PC-9 (cell line): Measurements from ENCODE around the gene SPATA21. TPM values are rescaled to one million over a fixed set of nuclear protein-coding genes. Genes with fewer than 3 reads are reported as not detected.

Source experiments
- BruUV-seq: library from RNA; stranded (reverse); fragments of 400-500 nt; replicated peaks from 2 replicates; lab custom pipeline; 2021; lab: Mats Ljungman, UMichigan
- CTCF ChIA-PET: fragments of 300-600 bp; sonication (Branson Sonifier 250); formaldehyde crosslinking; loops from one replicate; lab custom pipeline; 2022; ENCODE audit warnings: antibody characterized with exemption; lab: Charles Lee
- POLR2A ChIA-PET: fragments of 300-600 bp; sonication (Branson Sonifier 250); formaldehyde crosslinking; loops from one replicate; lab custom pipeline; 2022; ENCODE audit warnings: antibody characterized with exemption; ENCODE audit not compliant: unreplicated experiment; lab: Charles Lee
- DNase-seq, 2 experiments: peaks; one replicate each; pipeline versions ENCODE4 v3.0.0 to v3.0.0-alpha.2; 2015 to 2022; ENCODE audit warnings: mixed read lengths in 1 of 2
- H2AFZ ChIP-seq: fragments of 200-600 bp; sonication (generic); 2 replicates; pipeline ENCODE4 v1.8.1; 2017; ENCODE audit warnings: antibody characterized with exemption
- H3F3A ChIP-seq: fragments of 200-600 bp; sonication (generic); 2 replicates; pipeline ENCODE4 v1.8.1; 2017; ENCODE audit warnings: antibody characterized with exemption, mild to moderate bottlenecking, low read depth; ENCODE audit not compliant: insufficient read depth
- H3K27ac ChIP-seq: fragments of 200-600 bp; sonication (generic); 2 replicates; pipeline ENCODE4 v1.6.1; 2016; ENCODE audit warnings: mixed run types
- H3K27me3 ChIP-seq: fragments of 200-600 bp; sonication (generic); 2 replicates; pipeline ENCODE4 v1.6.1; 2016; ENCODE audit warnings: low read depth, mixed run types; ENCODE audit not compliant: insufficient read depth
- H3K36me3 ChIP-seq: fragments of 200-600 bp; sonication (generic); 2 replicates; pipeline ENCODE4 v1.6.1; 2016; ENCODE audit warnings: low read depth, mixed run types
- H3K4me1 ChIP-seq: fragments of 200-600 bp; sonication (generic); replicated peaks from 2 replicates; pipeline ENCODE4 v1.6.1; 2016; ENCODE audit warnings: mixed run types; ENCODE audit not compliant: insufficient read depth
- H3K4me2 ChIP-seq: fragments of 200-600 bp; sonication (generic); 2 replicates; pipeline ENCODE4 v1.6.1; 2017; ENCODE audit warnings: mixed run types
- H3K4me3 ChIP-seq: fragments of 200-600 bp; sonication (generic); 2 replicates; pipeline ENCODE4 v1.6.1; 2016; ENCODE audit warnings: mixed run types
- H3K79me2 ChIP-seq: fragments of 200-600 bp; sonication (generic); 2 replicates; pipeline ENCODE4 v1.6.1; 2017; ENCODE audit warnings: low read depth, mixed run types
- H3K9me2 ChIP-seq: fragments of 200-600 bp; sonication (generic); 2 replicates; pipeline ENCODE4 v1.8.1; 2017; ENCODE audit warnings: mild to moderate bottlenecking; ENCODE audit not compliant: insufficient read depth
- H3K9me3 ChIP-seq: fragments of 200-600 bp; sonication (generic); 2 replicates; pipeline ENCODE4 v1.8.1; 2016; ENCODE audit warnings: low read depth; ENCODE audit not compliant: insufficient read depth
- H4K20me1 ChIP-seq: fragments of 200-600 bp; sonication (generic); 2 replicates; pipeline ENCODE4 v1.8.1; 2017; ENCODE audit not compliant: insufficient read depth
- CTCF ChIP-seq: fragments of 200-600 bp; sonication (generic); conservative IDR thresholded peaks from 2 replicates; pipeline ENCODE4 v1.6.1; 2017; ENCODE audit warnings: mixed run types, antibody characterized with exemption, mild to moderate bottlenecking, moderate library complexity
- EZH2 ChIP-seq: fragments of 200-600 bp; sonication (generic); IDR thresholded peaks from 2 replicates; pipeline ENCODE4 v1.8.0; 2017; ENCODE audit warnings: antibody characterized with exemption, low read depth
- intact Hi-C: fragments of 100-400 bp; cut with micrococcal nuclease; formaldehyde crosslinking; loops from one replicate; pipeline ENCODE4 v1.10.0; 2022; ENCODE audit not compliant: unreplicated experiment
- total RNA-seq: library from RNA; stranded (reverse); gene quantifications from 2 replicates; pipeline ENCODE4 v1.2.3, GENCODE V29; 2021

Gene SPATA21
- total RNA-seq, 1 experiment from 2014 or later = not detected

- TF ChIP-seq EZH2 = no peak
- no peak for TF ChIP-seq CTCF
- CTCF ChIA-PET = no interaction called here
- Histone ChIP-seq H3K27me3 (no peaks in the 10 kb centered on the region), H4K20me1 (no peaks in the 10 kb centered on the region), H3F3A (no peaks in the 10 kb centered on the region), H3K4me1 (no peaks in the 10 kb centered on the region), H3K4me3 (no peak overlapping the region), H3K9me2 (no peaks in the 10 kb centered on the region), H3K4me2 (no peak overlapping the region), H3K27ac (no peak overlapping the region), H2AFZ (no peak overlapping the region), H3K79me2 (no peaks in the 10 kb centered on the region), H3K36me3 (no peaks in the 10 kb centered on the region), H3K9me3 (no peaks in the 10 kb centered on the region)
- DNase-seq = no peak
- POLR2A ChIA-PET = no interaction called here
- intact Hi-C loops = no loop called here
- no TSS peak for BruUV-seq
Measured at GRCh38 chr1:16449065-16449464, 11.8 kb upstream of the SPATA21 start.

- no peak overlapping the region for H3K4me3 ChIP-seq
- H4K20me1 ChIP-seq = no peaks in the 10 kb centered on the region
- no peaks in the 10 kb centered on the region for H3K9me3 ChIP-seq
- no peaks in the 10 kb centered on the region for H3K4me1 ChIP-seq
- no peak overlapping the region for H3K4me2 ChIP-seq
- H3K27me3 ChIP-seq = no peaks in the 10 kb centered on the region
- intact Hi-C loops = no loop called here
- no peaks in the 10 kb centered on the region for H3K36me3 ChIP-seq
- H3K9me2 ChIP-seq = no peaks in the 10 kb centered on the region
- POLR2A ChIA-PET = no interaction called here
- H2AFZ ChIP-seq = no peak overlapping the region
- H3K27ac ChIP-seq = no peak overlapping the region
- no TSS peak for BruUV-seq
- TF ChIP-seq CTCF (no peak), EZH2 (no peak)
- H3F3A ChIP-seq = no peaks in the 10 kb centered on the region
- peaks cover 5% of the 10 kb centered on the region for H3K79me2 ChIP-seq
- DNase-seq = no peak
- CTCF ChIA-PET = no interaction called here
Measured at GRCh38 chr1:16447641-16448040, 10.4 kb upstream of the SPATA21 start.

- Histone ChIP-seq H3F3A (no peaks in the 10 kb centered on the region), H3K4me3 (no peak overlapping the region), H3K27ac (no peak overlapping the region), H3K9me2 (no peaks in the 10 kb centered on the region), H3K27me3 (no peaks in the 10 kb centered on the region), H3K36me3 (no peaks in the 10 kb centered on the region), H4K20me1 (no peaks in the 10 kb centered on the region), H3K9me3 (no peaks in the 10 kb centered on the region), H3K4me1 (peaks cover 5% of the 10 kb centered on the region; the same call in 1 of the 2 replicates), H2AFZ (no peak overlapping the region), H3K79me2 (peaks cover 20% of the 10 kb centered on the region), H3K4me2 (no peak overlapping the region)
- intact Hi-C loops = no loop called here
- no peak for TF ChIP-seq EZH2
- no peak for TF ChIP-seq CTCF
- ChIA-PET POLR2A (no interaction called here), CTCF (no interaction called here)
- DNase-seq = no peak
- BruUV-seq = no TSS peak
Measured at GRCh38 chr1:16446116-16446515, 8.9 kb upstream of the SPATA21 start.
